ENCODE results near the gene AKT2. TPM values are rescaled to one million over a fixed set of nuclear protein-coding genes. Genes with fewer than 3 reads are reported as not detected.

AKT2 gene
- total RNA-seq, 1 experiment from 2014 or later: 141 TPM

- no peak for TF ChIP-seq YY1 (IDR thresholded peaks at IDR 0.05; ENCODE audit: extremely low read depth, insufficient replicate concordance, low read depth, low read length)
- TF ChIP-seq REST (IDR thresholded peaks at IDR 0.05; ENCODE audit: low read depth): no peak
- no peak for TF ChIP-seq ATF3 (IDR thresholded peaks at IDR 0.05)
- TF ChIP-seq POLR2AphosphoS5 (IDR thresholded peaks at IDR 0.05; ENCODE audit: low read depth, low read length): no peak
- no peak for TF ChIP-seq CBX3 (IDR thresholded peaks at IDR 0.05; ENCODE audit: low read depth)
- TF ChIP-seq FOSL1 (IDR thresholded peaks at IDR 0.05; ENCODE audit: low read depth): no peak
- no peak for TF ChIP-seq ZFX (IDR thresholded peaks at IDR 0.05)
Observed at GRCh38 chr19:40282920-40283319, 2.2 kb downstream of the AKT2 start (continued).

- H3K4me3 ChIP-seq (replicated peaks in 1 of 2; ENCODE audit: low read depth in 1 of 2, low read length in 2 of 2): no peak overlapping the region
- H4K20me1 ChIP-seq (ENCODE audit: insufficient read depth): no peaks in the 10 kb centered on the region
- no TSS peak for BruUV-seq (replicated peaks)
- H3K4me2 ChIP-seq (ENCODE audit: low read length): no peak overlapping the region
- no peaks in the 10 kb centered on the region for H3K9me2 ChIP-seq (ENCODE audit: insufficient read depth)
- H3K36me3 ChIP-seq (ENCODE audit: control insufficient read depth in 1 of 2, insufficient read depth in 2 of 2, low read length in 2 of 2): peaks cover 0 to 4% of the 10 kb centered on the region in 2 experiments; a peak in 1 of 4 replicates
- DNase-seq (ENCODE audit: low read depth, low spot score): no peak
- no peaks in the 10 kb centered on the region for H3K27me3 ChIP-seq (ENCODE audit: insufficient read depth, low read length)
- H3K9me3 ChIP-seq (ENCODE audit: control insufficient read depth in 1 of 2, insufficient read depth in 1 of 2, low read depth in 1 of 2, low read length in 2 of 2): no peaks in the 10 kb centered on the region
- H2AFZ ChIP-seq (ENCODE audit: low read depth, low read length, poor library complexity, severe bottlenecking): no peak overlapping the region
- H3K79me2 ChIP-seq (ENCODE audit: insufficient read depth, low read length): peaks cover 78% of the 10 kb centered on the region
- POLR2A ChIA-PET: no interaction called here
- intact Hi-C loops (cut with micrococcal nuclease): no loop called here
- H3K4me1 ChIP-seq (ENCODE audit: control insufficient read depth in 1 of 2, insufficient read depth in 2 of 2, low read length in 2 of 2): peaks cover 11 to 18% of the 10 kb centered on the region in 2 experiments
- RAD21 ChIA-PET (ENCODE audit: low non-redundant PET in 1 of 2, low total read pairs in 2 of 2, uncharacterized antibody in 2 of 2, unreplicated experiment in 2 of 2): no interaction called here
- no peak overlapping the region for H3K9ac ChIP-seq (ENCODE audit: low read length)
- CTCF ChIA-PET: interaction anchor here (1.4 kb wide), 1 partner anchor 65 kb away, joined by 3 read pairs; no protein-coding TSS in a partner anchor
- TF ChIP-seq CTCF (IDR thresholded peaks at IDR 0.05 in 2 of 3, conservative IDR thresholded peaks at IDR 0.05 in 1 of 3; ENCODE audit: borderline replicate concordance in 1 of 3, insufficient read depth in 1 of 3, low read depth in 2 of 3, low read length in 2 of 3): no peak
- no peak for TF ChIP-seq SIN3A (IDR thresholded peaks at IDR 0.05; ENCODE audit: low read depth)
- TF ChIP-seq SP1 (IDR thresholded peaks at IDR 0.05; ENCODE audit: low read depth): no peak
- no peak for TF ChIP-seq POLR2A (IDR thresholded peaks at IDR 0.05; ENCODE audit: borderline replicate concordance, extremely low read depth, insufficient read depth, insufficient read length)
- no peak for TF ChIP-seq JUND (IDR thresholded peaks at IDR 0.05)
- TF ChIP-seq YY1 (IDR thresholded peaks at IDR 0.05; ENCODE audit: extremely low read depth, insufficient replicate concordance, low read depth, low read length): no peak
- TF ChIP-seq ZFX (IDR thresholded peaks at IDR 0.05): no peak
- TF ChIP-seq REST (IDR thresholded peaks at IDR 0.05; ENCODE audit: low read depth): no peak
- TF ChIP-seq, protein P1, sequence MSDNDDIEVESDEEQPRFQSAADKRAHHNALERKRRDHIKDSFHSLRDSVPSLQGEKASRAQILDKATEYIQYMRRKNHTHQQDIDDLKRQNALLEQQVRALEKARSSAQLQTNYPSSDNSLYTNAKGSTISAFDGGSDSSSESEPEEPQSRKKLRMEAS (IDR thresholded peaks at IDR 0.05): no peak
- no peak for TF ChIP-seq ATF3 (IDR thresholded peaks at IDR 0.05)
- TF ChIP-seq ZNF274 (IDR thresholded peaks at IDR 0.05; ENCODE audit: low read depth, low read length): no peak
- TF ChIP-seq EZH2phosphoT487 (IDR thresholded peaks at IDR 0.05; ENCODE audit: borderline replicate concordance): no peak
- no peak overlapping the region for H3K27ac ChIP-seq (ENCODE audit: low read depth, low read length)
- ATAC-seq: no peak
Observed at GRCh38 chr19:40282209-40282580, 3.0 kb downstream of the AKT2 start.
